Trophoblast cell (in vitro differentiated cells and primary cell): ENCODE measurements around the gene RPN2.

Experiments used
- DNase-seq, 2 donors: peaks; one replicate each; pipeline ENCODE4 v3.0.0-alpha.2; 2016
- H2AFZ ChIP-seq: 2 replicates; pipeline ENCODE4 v1.6.1; 2013; ENCODE audit warnings: low read length, moderate library complexity, mild to moderate bottlenecking; ENCODE audit not compliant: insufficient read depth, poor library complexity
- H2AK5ac ChIP-seq: 2 replicates; pipeline ENCODE4 v1.6.1; 2013; ENCODE audit warnings: mild to moderate bottlenecking, low read length
- H2BK120ac ChIP-seq: 2 replicates; pipeline ENCODE4 v1.6.1; 2013; ENCODE audit warnings: low read length, mild to moderate bottlenecking, moderate library complexity; ENCODE audit not compliant: insufficient read depth, poor library complexity
- H2BK12ac ChIP-seq: 2 replicates; pipeline ENCODE4 v1.6.1; 2013; ENCODE audit warnings: mild to moderate bottlenecking, low read length, moderate library complexity
- H2BK5ac ChIP-seq: 2 replicates; pipeline ENCODE4 v1.6.1; 2013; ENCODE audit warnings: low read length, low read depth, moderate library complexity, mild to moderate bottlenecking; ENCODE audit not compliant: poor library complexity
- H3K14ac ChIP-seq: 2 replicates; pipeline ENCODE4 v1.6.1; 2013; ENCODE audit warnings: mild to moderate bottlenecking, low read length
- H3K18ac ChIP-seq: 2 replicates; pipeline ENCODE4 v1.6.1; 2013; ENCODE audit warnings: mild to moderate bottlenecking, low read length
- H3K23ac ChIP-seq: 2 replicates; pipeline ENCODE4 v1.6.1; 2013; ENCODE audit warnings: low read length
- H3K27ac ChIP-seq: 2 replicates; pipeline ENCODE4 v1.5.1; 2013; ENCODE audit warnings: low read depth, mild to moderate bottlenecking, inconsistent platforms, low read length, moderate library complexity
- H3K27me3 ChIP-seq: 2 replicates; pipeline ENCODE4 v1.6.1; 2013; ENCODE audit warnings: inconsistent platforms, mild to moderate bottlenecking, low read length, moderate library complexity; ENCODE audit not compliant: insufficient read depth
- H3K36me3 ChIP-seq, 2 experiments: 1 replicate in 1 of 2; 2 replicates in 1 of 2; pipeline ENCODE4 v1.6.1; 2013; ENCODE audit warnings: low read length in 2 of 2, mild to moderate bottlenecking in 2 of 2, moderate library complexity in 1 of 2; ENCODE audit not compliant: insufficient read depth in 2 of 2, control insufficient read depth in 1 of 2
- H3K4ac ChIP-seq: 2 replicates; pipeline ENCODE4 v1.6.1; 2013; ENCODE audit warnings: low read depth, mild to moderate bottlenecking, low read length, moderate library complexity
- H3K4me1 ChIP-seq, 2 experiments: 1 replicate in 1 of 2; 2 replicates in 1 of 2; pipeline ENCODE4 v1.6.1; 2013; ENCODE audit warnings: low read length in 2 of 2, mild to moderate bottlenecking in 2 of 2, moderate library complexity in 1 of 2; ENCODE audit not compliant: insufficient read depth in 2 of 2, control insufficient read depth in 1 of 2
- H3K4me2 ChIP-seq: 2 replicates; pipeline ENCODE4 v1.6.1; 2013; ENCODE audit warnings: inconsistent platforms, mild to moderate bottlenecking, low read length, moderate library complexity
- H3K4me3 ChIP-seq: 2 replicates; pipeline ENCODE4 v1.5.1; 2013; ENCODE audit warnings: mild to moderate bottlenecking, low read depth, low read length, inconsistent platforms
- H3K79me1 ChIP-seq: one replicate; pipeline ENCODE4 v1.6.1; 2013; ENCODE audit warnings: low read length
- H3K79me2 ChIP-seq: 2 replicates; pipeline ENCODE4 v1.6.1; 2013; ENCODE audit warnings: low read length, mild to moderate bottlenecking; ENCODE audit not compliant: control insufficient read depth, insufficient read depth, poor library complexity
- H3K9ac ChIP-seq: 2 replicates; pipeline ENCODE4 v1.6.1; 2013; ENCODE audit warnings: mild to moderate bottlenecking, low read length
- H3K9me3 ChIP-seq: 2 replicates; pipeline ENCODE4 v1.6.1; 2013; ENCODE audit warnings: low read depth, mild to moderate bottlenecking, control low read depth, inconsistent platforms, low read length; ENCODE audit not compliant: insufficient read depth
- H4K12ac ChIP-seq: 2 replicates; pipeline ENCODE4 v1.6.1; 2013; ENCODE audit warnings: low read depth, mild to moderate bottlenecking, low read length, moderate library complexity
- H4K8ac ChIP-seq: 2 replicates; pipeline ENCODE4 v1.6.1; 2013; ENCODE audit warnings: low read depth, mild to moderate bottlenecking, low read length, moderate library complexity
- H4K91ac ChIP-seq: one replicate; pipeline ENCODE4 v1.6.1; 2013; ENCODE audit warnings: low read depth, mild to moderate bottlenecking, low read length, moderate library complexity
- WGBS: extraction: QIAGEN DNeasy Blood & Tissue Kit; methylation state at CpG from one replicate; pipeline ENCODE4 v1.1.7; 2013; ENCODE audit warnings: missing lambda C conversion rate; ENCODE audit not compliant: insufficient read length, insufficient coverage; ENCODE audit errors: extremely low coverage; 5-methylcytosine and 5-hydroxymethylcytosine counted together

Gene RPN2

GRCh38 chr20:37236462-37236861 lies 57.3 kb downstream of the RPN2 start:
- no peaks in the 10 kb centered on the region for H3K27me3 ChIP-seq
- no peaks in the 10 kb centered on the region for H3K79me1 ChIP-seq
- no peak overlapping the region for H2BK120ac ChIP-seq
- H4K8ac ChIP-seq: no peak overlapping the region
- H2BK5ac ChIP-seq: no peak overlapping the region
- no peak for DNase-seq
- H4K12ac ChIP-seq: no peak overlapping the region
- H3K9ac ChIP-seq: no peak overlapping the region
- H3K23ac ChIP-seq: no peak overlapping the region
- no peak overlapping the region for H3K18ac ChIP-seq
- H3K9me3 ChIP-seq: no peaks in the 10 kb centered on the region
- no peak overlapping the region for H2BK12ac ChIP-seq
- H3K79me2 ChIP-seq: no peaks in the 10 kb centered on the region
- no peak overlapping the region for H3K27ac ChIP-seq
- no CpG with 5 or more reads among the region's 4 CpGs for WGBS
- no peak overlapping the region for H3K4ac ChIP-seq
- no peaks in the 10 kb centered on the region for H3K4me1 ChIP-seq
- H4K91ac ChIP-seq: no peak overlapping the region
- no peak overlapping the region for H2AFZ ChIP-seq
- H3K14ac ChIP-seq: no peak overlapping the region
- H3K36me3 ChIP-seq: peaks cover 45 to 81% of the 10 kb centered on the region in 2 experiments
- H3K4me2 ChIP-seq: no peak overlapping the region
- no peak overlapping the region for H3K4me3 ChIP-seq
- no peak overlapping the region for H2AK5ac ChIP-seq

GRCh38 chr20:37237656-37238055 lies 58.5 kb downstream of the RPN2 start:
- H4K91ac ChIP-seq: no peak overlapping the region
- H3K4me3 ChIP-seq: no peak overlapping the region
- no peak overlapping the region for H2BK120ac ChIP-seq
- H2BK5ac ChIP-seq: no peak overlapping the region
- no peak overlapping the region for H4K8ac ChIP-seq
- H2AK5ac ChIP-seq: no peak overlapping the region
- no peaks in the 10 kb centered on the region for H3K79me2 ChIP-seq
- DNase-seq: no peak
- H3K27me3 ChIP-seq: no peaks in the 10 kb centered on the region
- H3K9ac ChIP-seq: no peak overlapping the region
- no peak overlapping the region for H3K27ac ChIP-seq
- H2AFZ ChIP-seq: no peak overlapping the region
- H3K18ac ChIP-seq: no peak overlapping the region
- no peak overlapping the region for H3K4ac ChIP-seq
- H3K36me3 ChIP-seq: peaks cover 42 to 80% of the 10 kb centered on the region in 2 experiments
- no peaks in the 10 kb centered on the region for H3K9me3 ChIP-seq
- H4K12ac ChIP-seq: no peak overlapping the region
- no peak overlapping the region for H3K14ac ChIP-seq
- WGBS: no CpG with 5 or more reads among the region's 5 CpGs
- H3K4me1 ChIP-seq: no peaks in the 10 kb centered on the region
- H3K23ac ChIP-seq: no peak overlapping the region
- H2BK12ac ChIP-seq: no peak overlapping the region
- no peaks in the 10 kb centered on the region for H3K79me1 ChIP-seq
- H3K4me2 ChIP-seq: no peak overlapping the region

- DNase-seq: no peak
- H3K4me3 ChIP-seq: no peak overlapping the region
- H3K9ac ChIP-seq: no peak overlapping the region
- no peak overlapping the region for H4K91ac ChIP-seq
- no peak overlapping the region for H2AFZ ChIP-seq
- no peak overlapping the region for H3K4ac ChIP-seq
- H4K12ac ChIP-seq: no peak overlapping the region
- H3K18ac ChIP-seq: no peak overlapping the region
- no peaks in the 10 kb centered on the region for H3K27me3 ChIP-seq
- H3K27ac ChIP-seq: no peak overlapping the region
- no peak overlapping the region for H2BK120ac ChIP-seq
- no peaks in the 10 kb centered on the region for H3K9me3 ChIP-seq
- no CpG with 5 or more reads among the region's 6 CpGs for WGBS
- H4K8ac ChIP-seq: no peak overlapping the region
- no peaks in the 10 kb centered on the region for H3K79me1 ChIP-seq
- no peak overlapping the region for H2BK12ac ChIP-seq
- no peak overlapping the region for H2AK5ac ChIP-seq
- H2BK5ac ChIP-seq: no peak overlapping the region
- no peak overlapping the region for H3K14ac ChIP-seq
- H3K79me2 ChIP-seq: no peaks in the 10 kb centered on the region
- no peak overlapping the region for H3K23ac ChIP-seq
- H3K4me1 ChIP-seq: no peaks in the 10 kb centered on the region
- no peak overlapping the region for H3K4me2 ChIP-seq
- H3K36me3 ChIP-seq: peaks cover 44 to 81% of the 10 kb centered on the region in 2 experiments
Measured at GRCh38 chr20:37238426-37238825, 59.3 kb downstream of the RPN2 start.

- Histone ChIP-seq H3K79me1 (no peaks in the 10 kb centered on the region), H3K23ac (no peak overlapping the region), H3K4me1 (no peaks in the 10 kb centered on the region), H2BK120ac (no peak overlapping the region), H3K14ac (no peak overlapping the region), H3K9ac (no peak overlapping the region), H3K79me2 (no peaks in the 10 kb centered on the region), H3K27ac (no peak overlapping the region), H3K4me3 (no peak overlapping the region), H3K27me3 (no peaks in the 10 kb centered on the region), H2BK5ac (no peak overlapping the region), H2AFZ (no peak overlapping the region), H3K4me2 (no peak overlapping the region), H4K12ac (no peak overlapping the region), H4K91ac (no peak overlapping the region), H4K8ac (no peak overlapping the region), H3K9me3 (no peaks in the 10 kb centered on the region), H3K18ac (no peak overlapping the region), H3K36me3 (peaks cover 50 to 81% of the 10 kb centered on the region in 2 experiments), H3K4ac (no peak overlapping the region), H2AK5ac (no peak overlapping the region), H2BK12ac (no peak overlapping the region)
- WGBS: no CpG with 5 or more reads among the region's 1 CpG
- no peak for DNase-seq
Measured at GRCh38 chr20:37238935-37239451, 59.9 kb downstream of the RPN2 start.
